Stomach (tissue), 9 donors: Measurements from ENCODE around the gene ACE. TPM values are rescaled to one million over a fixed set of nuclear protein-coding genes. Genes with fewer than 3 reads are reported as not detected.

Source experiments
- DNase-seq, 2 donors: peaks; one replicate each; pipeline versions ENCODE4 v3.0.0 to v3.0.0-alpha.2; 2013 to 2019
- H3K27ac ChIP-seq, 5 donors: fragments of 200-600 bp in 4 of 5; sonication (generic) in 4 of 5; one replicate each; pipeline ENCODE4 v1.5.1; 2013 to 2019; ENCODE audit warnings: mild to moderate bottlenecking in 1 of 5, moderate library complexity in 1 of 5
- H3K27me3 ChIP-seq, 3 donors: fragments of 200-600 bp; sonication (generic); one replicate each; pipeline ENCODE4 v1.5.1; 2017 to 2019; ENCODE audit warnings: mixed run types in 1 of 3
- H3K36me3 ChIP-seq, 4 donors: fragments of 200-600 bp; sonication (generic); 1 replicate in 3 of 4; 2 replicates in 1 of 4; pipeline ENCODE4 v1.5.1; 2016 to 2019
- H3K4me1 ChIP-seq, 4 donors: fragments of 200-600 bp; sonication (generic); one replicate each; pipeline ENCODE4 v1.5.1; 2016 to 2019
- H3K4me3 ChIP-seq, 4 donors: fragments of 200-600 bp; sonication (generic) in 3 of 4; one replicate each; pipeline ENCODE4 v1.5.1; 2016 to 2019; ENCODE audit warnings: mild to moderate bottlenecking in 1 of 4
- H3K9me3 ChIP-seq, 4 donors: fragments of 200-600 bp; sonication (generic); one replicate each; pipeline ENCODE4 v1.5.1; 2016 to 2019
- EP300 ChIP-seq: sonication (generic); formaldehyde crosslinking; IDR thresholded peaks from one replicate; pipeline ENCODE4 v1.6.1; 2017; ENCODE audit warnings: antibody characterized with exemption
- POLR2A ChIP-seq, 4 donors: fragments of 450-650 bp; IDR thresholded peaks; one replicate each; pipeline ENCODE4 v1.6.1; 2016; ENCODE audit warnings: antibody characterized with exemption in 4 of 4, control low read depth in 2 of 4, mild to moderate bottlenecking in 1 of 4, moderate library complexity in 1 of 4
- POLR2AphosphoS5 ChIP-seq, 3 donors: sonication (generic); formaldehyde crosslinking; IDR thresholded peaks; one replicate each; pipeline ENCODE4 v1.6.1; 2016; ENCODE audit warnings: antibody characterized with exemption in 3 of 3
- WGBS, 5 donors: extraction: QIAGEN DNeasy Blood & Tissue Kit in 3 of 5; methylation state at CpG; one replicate each; pipeline versions ENCODE4 v1.1.5 to v1.1.7; 2013 to 2018; 5-methylcytosine and 5-hydroxymethylcytosine counted together
- intact Hi-C: fragments of 100-400 bp; cut with DNase I; formaldehyde crosslinking; loops from one replicate; pipeline ENCODE4 v1.15.1; 2023; ENCODE audit warnings: low total_unique reads
- polyA plus RNA-seq, 3 donors: library from polyadenylated mRNA; stranded (reverse); fragments of 200-250 nt; gene quantifications; one replicate each; pipeline ENCODE4 v1.2.3, GENCODE V29; 2013
- total RNA-seq, 5 donors: library from RNA; depleted of rRNA; stranded (reverse); fragments of >200 nt; gene quantifications; one replicate each; pipeline versions ENCODE4 v1.1.0 to v1.2.3, GENCODE V29; 2014 to 2016
- TF ChIP-seq, protein P1 (sequence below), 7 experiments: fragments of 450-650 bp in 4 of 7; fragments of 200-600 bp in 3 of 7; sonication (generic) in 3 of 7; IDR thresholded peaks; one replicate each; pipeline ENCODE4 v1.5.1; 2016 to 2019; ENCODE audit warnings: antibody characterized with exemption in 7 of 7, control low read depth in 2 of 7, mild to moderate bottlenecking in 1 of 7
- donor health status: healthy with polysubstance abuse.
- donor health status: Bipolar disorder and iron deficiency.
- donor health status: healthy.

The ACE gene
- total and polyA plus RNA-seq, 8 donors = 1.3 to 232 (median 4.4) TPM

DNA sequence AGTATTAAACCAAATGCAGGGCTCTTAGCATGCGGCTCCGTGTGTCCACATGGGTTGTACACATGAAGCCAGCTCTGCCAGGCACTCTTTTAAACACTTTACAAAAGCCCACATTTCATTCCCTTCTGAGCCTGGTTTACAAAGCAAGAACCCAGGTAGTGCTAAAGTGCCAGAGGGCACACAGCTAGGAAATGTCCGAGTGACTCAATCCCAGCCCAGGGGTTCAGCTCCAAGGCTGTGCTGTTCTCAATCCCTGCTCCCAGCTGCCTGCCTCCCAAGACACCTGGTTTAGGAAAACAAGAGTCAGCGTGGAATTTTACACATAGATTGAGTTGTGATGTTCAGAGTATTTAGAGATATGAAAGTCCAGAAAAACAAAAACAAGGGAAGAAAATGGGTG, 60.1 kb downstream of the ACE start:
- 81 to 88% (median 86%) methylated on average over 4 of the region's 4 CpGs for WGBS, 5 donors
- no peaks in the 10 kb centered on the region for H3K9me3 ChIP-seq
- peaks cover 7 to 63% (median 28%) of the 10 kb centered on the region in 3 donors for H3K27me3 ChIP-seq
- no peak overlapping the region for H3K27ac ChIP-seq
- peaks cover 6 to 12% (median 10%) of the 10 kb centered on the region in 4 donors for H3K4me1 ChIP-seq
- TF ChIP-seq POLR2A (IDR thresholded peaks at IDR 0.05) = no peak
- TF ChIP-seq, protein P1, sequence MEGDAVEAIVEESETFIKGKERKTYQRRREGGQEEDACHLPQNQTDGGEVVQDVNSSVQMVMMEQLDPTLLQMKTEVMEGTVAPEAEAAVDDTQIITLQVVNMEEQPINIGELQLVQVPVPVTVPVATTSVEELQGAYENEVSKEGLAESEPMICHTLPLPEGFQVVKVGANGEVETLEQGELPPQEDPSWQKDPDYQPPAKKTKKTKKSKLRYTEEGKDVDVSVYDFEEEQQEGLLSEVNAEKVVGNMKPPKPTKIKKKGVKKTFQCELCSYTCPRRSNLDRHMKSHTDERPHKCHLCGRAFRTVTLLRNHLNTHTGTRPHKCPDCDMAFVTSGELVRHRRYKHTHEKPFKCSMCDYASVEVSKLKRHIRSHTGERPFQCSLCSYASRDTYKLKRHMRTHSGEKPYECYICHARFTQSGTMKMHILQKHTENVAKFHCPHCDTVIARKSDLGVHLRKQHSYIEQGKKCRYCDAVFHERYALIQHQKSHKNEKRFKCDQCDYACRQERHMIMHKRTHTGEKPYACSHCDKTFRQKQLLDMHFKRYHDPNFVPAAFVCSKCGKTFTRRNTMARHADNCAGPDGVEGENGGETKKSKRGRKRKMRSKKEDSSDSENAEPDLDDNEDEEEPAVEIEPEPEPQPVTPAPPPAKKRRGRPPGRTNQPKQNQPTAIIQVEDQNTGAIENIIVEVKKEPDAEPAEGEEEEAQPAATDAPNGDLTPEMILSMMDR (IDR thresholded peaks at IDR 0.05) = no peak
- TF ChIP-seq POLR2AphosphoS5 (IDR thresholded peaks at IDR 0.05) = no peak
- TF ChIP-seq EP300 = no peak
- no peak overlapping the region for H3K4me3 ChIP-seq
- H3K36me3 ChIP-seq = no peaks in the 10 kb centered on the region
- no peak for DNase-seq
- intact Hi-C loops = no loop called here

DNA sequence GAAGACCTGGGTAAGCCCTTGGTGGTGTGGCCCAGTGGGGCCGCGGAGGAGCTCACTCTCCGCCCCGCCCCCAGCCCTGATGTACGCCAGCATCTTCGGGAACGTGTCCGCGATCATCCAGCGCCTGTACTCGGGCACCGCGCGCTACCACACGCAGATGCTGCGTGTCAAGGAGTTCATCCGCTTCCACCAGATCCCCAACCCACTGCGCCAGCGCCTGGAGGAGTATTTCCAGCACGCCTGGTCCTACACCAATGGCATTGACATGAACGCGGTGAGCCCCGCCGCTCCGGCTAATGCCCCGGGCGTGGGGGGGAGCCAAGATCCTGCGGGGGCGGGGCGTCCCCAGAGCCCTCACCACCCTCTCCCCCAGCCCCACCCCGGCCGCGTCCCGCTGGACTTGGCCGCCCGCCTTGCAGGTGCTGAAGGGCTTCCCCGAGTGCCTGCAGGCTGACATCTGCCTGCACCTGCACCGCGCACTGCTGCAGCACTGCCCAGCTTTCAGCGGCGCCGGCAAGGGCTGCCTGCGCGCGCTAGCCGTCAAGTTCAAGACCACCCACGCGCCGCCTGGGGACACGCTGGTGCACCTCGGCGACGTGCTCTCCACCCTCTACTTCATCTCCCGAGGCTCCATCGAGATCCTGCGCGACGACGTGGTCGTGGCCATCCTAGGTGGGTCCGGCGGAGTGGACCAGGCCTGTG, 61.3 kb downstream of the ACE start:
- Histone ChIP-seq H3K36me3 (no peaks in the 10 kb centered on the region), H3K4me1 (peaks cover 6 to 15% (median 10%) of the 10 kb centered on the region in 4 donors), H3K9me3 (no peaks in the 10 kb centered on the region), H3K27me3 (peaks cover 7 to 64% (median 28%) of the 10 kb centered on the region in 3 donors), H3K27ac (no peak overlapping the region), H3K4me3 (peak overlapping the region; percentile 5 to 36 (median 17))
- intact Hi-C loops = no loop called here
- TF ChIP-seq EP300 (no peak), POLR2A (IDR thresholded peaks at IDR 0.05) (no peak), POLR2AphosphoS5 (IDR thresholded peaks at IDR 0.05) (no peak)
- TF ChIP-seq, protein P1 (IDR thresholded peaks at IDR 0.05) = no peak
- 4 to 8% (median 7%) methylated on average over 20 to 62 of the region's 62 CpGs for WGBS, 5 donors
- peak in 1 of 2 donors; percentile 53 for DNase-seq

DNA sequence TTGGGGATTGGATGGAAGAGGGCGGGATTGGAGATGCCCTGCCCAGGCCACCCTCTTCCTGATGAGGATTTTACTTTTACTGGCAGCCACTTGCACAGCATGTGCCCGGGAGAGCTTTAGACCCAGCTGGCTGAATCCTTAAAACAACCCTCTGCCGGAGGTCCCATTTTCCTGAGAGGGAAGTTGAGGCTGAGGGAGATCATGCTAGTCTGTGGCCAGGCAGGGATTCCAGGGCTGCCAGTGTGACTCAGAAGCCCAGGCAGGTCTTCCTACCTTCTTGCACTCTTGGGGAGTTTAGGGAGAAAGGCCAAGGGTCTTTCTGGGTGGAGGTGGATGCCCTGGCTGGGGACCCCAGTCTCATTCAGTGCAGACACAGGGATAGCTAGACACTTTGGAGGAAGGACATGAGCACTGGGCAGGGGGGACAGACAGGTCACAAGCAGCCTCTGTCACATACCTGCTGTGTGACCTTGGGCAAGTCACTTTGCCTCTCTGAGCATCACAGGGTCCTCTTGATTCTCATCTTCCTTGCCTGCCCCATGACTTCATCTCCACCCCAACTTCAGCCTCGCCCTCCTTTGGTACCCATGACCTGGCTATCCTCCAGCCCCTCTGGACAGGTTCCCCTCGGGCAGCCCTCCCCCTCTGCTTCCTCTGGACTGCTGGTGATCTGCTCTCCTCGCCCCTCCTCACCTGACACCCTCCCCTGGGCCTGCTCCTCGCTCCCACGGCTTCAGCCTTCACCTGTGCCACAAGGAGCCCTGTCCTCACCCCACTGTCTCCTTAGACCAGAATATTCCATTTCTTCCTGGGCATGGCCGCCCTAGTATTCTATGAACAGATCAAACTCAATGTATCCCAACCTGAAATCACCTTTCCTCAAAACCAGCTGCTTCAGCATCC, 62.1 kb downstream of the ACE start:
- intact Hi-C loops = no loop called here
- no peak overlapping the region for H3K27ac ChIP-seq
- DNase-seq = no peak
- TF ChIP-seq, protein P1 (IDR thresholded peaks at IDR 0.05) = no peak
- no peak for TF ChIP-seq POLR2AphosphoS5 (IDR thresholded peaks at IDR 0.05)
- TF ChIP-seq POLR2A (IDR thresholded peaks at IDR 0.05) = no peak
- TF ChIP-seq EP300 = no peak
- H3K4me3 ChIP-seq = no peak overlapping the region
- 64 to 70% (median 65%) methylated on average over 7 to 9 of the region's 9 CpGs for WGBS, 5 donors
- H3K9me3 ChIP-seq = no peaks in the 10 kb centered on the region
- H3K27me3 ChIP-seq = peaks cover 7 to 64% (median 28%) of the 10 kb centered on the region in 3 donors
- H3K36me3 ChIP-seq = no peaks in the 10 kb centered on the region
- H3K4me1 ChIP-seq = peaks cover 6 to 15% (median 10%) of the 10 kb centered on the region in 4 donors

DNA sequence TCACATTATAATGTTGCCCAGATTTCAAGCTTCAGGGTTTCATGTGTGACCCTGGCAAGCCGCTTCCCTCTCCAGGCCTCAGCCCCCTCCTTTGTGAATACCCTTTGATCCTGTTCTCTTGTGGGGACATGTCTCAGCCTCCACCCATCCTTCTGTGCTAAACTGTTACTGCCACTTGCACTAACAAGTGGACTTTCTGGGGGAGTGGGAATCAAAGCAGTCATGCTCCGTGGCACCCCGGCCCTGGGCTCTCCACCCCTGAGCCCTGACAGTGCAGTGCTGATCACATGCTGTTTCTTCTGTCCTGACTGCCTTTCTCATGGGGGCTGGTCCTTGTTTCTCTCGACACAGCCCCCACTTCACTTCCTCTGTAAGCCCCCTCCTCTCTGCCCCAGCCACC, 63.7 kb downstream of the ACE start:
- WGBS, 5 donors = 63 to 78% (median 69%) methylated on average over 4 of the region's 4 CpGs
- Histone ChIP-seq H3K36me3 (no peaks in the 10 kb centered on the region), H3K27ac (no peak overlapping the region), H3K4me1 (peaks cover 6 to 15% (median 10%) of the 10 kb centered on the region in 4 donors), H3K9me3 (no peaks in the 10 kb centered on the region), H3K4me3 (no peak overlapping the region), H3K27me3 (peaks cover 7 to 54% (median 28%) of the 10 kb centered on the region in 3 donors)
- no peak for TF ChIP-seq EP300
- no peak for TF ChIP-seq POLR2AphosphoS5 (IDR thresholded peaks at IDR 0.05)
- no peak for TF ChIP-seq POLR2A (IDR thresholded peaks at IDR 0.05)
- TF ChIP-seq, protein P1 (IDR thresholded peaks at IDR 0.05) = no peak
- no peak for DNase-seq
- intact Hi-C loops = no loop called here
